Measurements from ENCODE around the gene GUCY1B1.
"Not testable (repeated sequence)": the region's sequence is repeated elsewhere in the genome, so short reads cannot be mapped to it uniquely, and the experiment has no call there.

GUCY1B1 gene

GRCh38 chr4:155762334-155762733 is 3.5 kb downstream of the GUCY1B1 start:
- no peak for DNase-seq

- no peak for DNase-seq
Measured at GRCh38 chr4:155763551-155763950, 4.7 kb downstream of the GUCY1B1 start.

GRCh38 chr4:155765149-155765548 is 6.3 kb downstream of the GUCY1B1 start:
- DNase-seq, result no peak

GRCh38 chr4:155766622-155767021 is 7.8 kb downstream of the GUCY1B1 start:
- no peak for DNase-seq

GRCh38 chr4:155768370-155768769 is 9.5 kb downstream of the GUCY1B1 start:
- DNase-seq, result no peak

- DNase-seq, result no peak
Measured at GRCh38 chr4:155769090-155769489, 10.3 kb downstream of the GUCY1B1 start.

- no peak for DNase-seq
Measured at GRCh38 chr4:155772459-155773195, 13.8 kb downstream of the GUCY1B1 start.

GRCh38 chr4:155773196-155773800 is 14.5 kb downstream of the GUCY1B1 start:
- DNase-seq, result no peak

GRCh38 chr4:155774033-155774432 is 15.2 kb downstream of the GUCY1B1 start:
- no peak for DNase-seq

- no peak for DNase-seq
Measured at GRCh38 chr4:155777971-155778735, 19.3 kb downstream of the GUCY1B1 start.

- no peak for DNase-seq
Measured at GRCh38 chr4:155780775-155781174, 22.0 kb downstream of the GUCY1B1 start.

- DNase-seq, result no peak
Measured at GRCh38 chr4:155781249-155781831, 22.5 kb downstream of the GUCY1B1 start.

GRCh38 chr4:155784637-155785036 is 25.8 kb downstream of the GUCY1B1 start:
- DNase-seq, result no peak

GRCh38 chr4:155785828-155786227 is 27.0 kb downstream of the GUCY1B1 start:
- no peak for DNase-seq

GRCh38 chr4:155787113-155787710 is 28.4 kb downstream of the GUCY1B1 start:
- DNase-seq, result no peak

- DNase-seq, result no peak
Measured at GRCh38 chr4:155789391-155789790, 30.6 kb downstream of the GUCY1B1 start.

GRCh38 chr4:155789982-155790381 is 31.2 kb downstream of the GUCY1B1 start:
- DNase-seq, result no peak

- no peak for DNase-seq
Measured at GRCh38 chr4:155794589-155795236, 35.9 kb downstream of the GUCY1B1 start.

- no peak for DNase-seq
Measured at GRCh38 chr4:155795991-155796390, 37.2 kb downstream of the GUCY1B1 start.

GRCh38 chr4:155797581-155797980 is 38.8 kb downstream of the GUCY1B1 start:
- DNase-seq, result not testable (repeated sequence)

- DNase-seq, result no peak
Measured at GRCh38 chr4:155799116-155799793, 40.4 kb downstream of the GUCY1B1 start.

- DNase-seq, result no peak
Measured at GRCh38 chr4:155799794-155800123, 40.9 kb downstream of the GUCY1B1 start.

All from DMS79 treated with DMSO at 0.1 percent for 48 hours (cell line).